Fibroblast of mammary gland (primary cell): ENCODE measurements around the gene SPATS2.
A peak's percentile ranks its signal among the peaks of the same experiment; 100 is the strongest.

ENCODE experiments used
- DNase-seq: peaks from one replicate; pipeline ENCODE4 v3.0.0-alpha.2; 2010; ENCODE audit warnings: low read depth
- H3K4me3 ChIP-seq: 2 replicates; pipeline ENCODE4 v1.5.1; 2011; ENCODE audit warnings: low read depth, mild to moderate bottlenecking, low read length, moderate library complexity; ENCODE audit not compliant: control insufficient read depth
- TF ChIP-seq, protein P1 (sequence below): conservative IDR thresholded peaks from 2 replicates; pipeline ENCODE4 v1.5.1; 2011; ENCODE audit warnings: low read depth, low read length, inconsistent platforms; ENCODE audit not compliant: control insufficient read depth, insufficient read depth

The SPATS2 gene

DNA sequence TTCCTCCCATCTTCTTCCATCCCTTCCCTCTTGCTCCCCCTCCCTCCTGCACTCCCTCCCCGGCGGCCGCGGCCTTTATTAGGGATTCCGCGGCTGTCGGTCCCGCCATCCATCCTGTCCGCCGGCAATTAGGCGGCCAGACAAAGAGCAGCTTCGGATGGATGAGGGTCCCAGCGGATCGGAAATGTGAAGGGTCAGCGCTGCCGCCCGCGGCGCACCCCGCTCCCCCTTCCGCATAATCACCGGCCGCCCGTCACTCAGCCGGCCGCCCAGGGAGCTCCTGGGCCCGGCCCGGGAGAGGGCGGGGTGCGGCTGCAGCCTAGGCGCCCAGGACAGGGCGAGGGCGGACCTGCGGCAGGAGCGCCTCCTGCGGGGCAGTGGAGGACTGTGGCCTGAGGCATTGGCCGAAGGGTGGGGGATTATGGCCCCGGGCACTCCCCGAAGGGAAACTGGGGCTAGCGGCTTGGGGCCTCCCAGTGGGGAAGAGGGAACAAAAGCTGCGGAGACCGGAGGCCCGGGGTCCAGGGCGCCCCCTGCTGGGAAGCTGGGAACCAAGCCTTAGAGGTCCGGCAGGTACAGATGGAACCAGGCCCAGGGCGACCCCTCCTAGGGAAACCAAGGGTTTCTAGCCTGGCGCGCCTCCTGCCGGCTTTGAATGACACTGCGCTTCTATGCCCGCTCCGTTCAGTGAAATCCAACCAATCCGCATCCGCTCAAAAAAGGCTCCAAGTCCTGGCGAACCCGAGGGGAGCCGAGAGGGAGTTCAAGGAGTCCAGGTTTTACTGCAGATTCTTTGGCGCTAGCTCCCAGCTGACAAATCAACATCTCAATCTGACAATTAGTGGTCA, 25.0 kb upstream of the SPATS2 start:
- H3K4me3 ChIP-seq: peak overlapping the region; percentile 41
- DNase-seq: peak; percentile 76
- TF ChIP-seq, protein P1, sequence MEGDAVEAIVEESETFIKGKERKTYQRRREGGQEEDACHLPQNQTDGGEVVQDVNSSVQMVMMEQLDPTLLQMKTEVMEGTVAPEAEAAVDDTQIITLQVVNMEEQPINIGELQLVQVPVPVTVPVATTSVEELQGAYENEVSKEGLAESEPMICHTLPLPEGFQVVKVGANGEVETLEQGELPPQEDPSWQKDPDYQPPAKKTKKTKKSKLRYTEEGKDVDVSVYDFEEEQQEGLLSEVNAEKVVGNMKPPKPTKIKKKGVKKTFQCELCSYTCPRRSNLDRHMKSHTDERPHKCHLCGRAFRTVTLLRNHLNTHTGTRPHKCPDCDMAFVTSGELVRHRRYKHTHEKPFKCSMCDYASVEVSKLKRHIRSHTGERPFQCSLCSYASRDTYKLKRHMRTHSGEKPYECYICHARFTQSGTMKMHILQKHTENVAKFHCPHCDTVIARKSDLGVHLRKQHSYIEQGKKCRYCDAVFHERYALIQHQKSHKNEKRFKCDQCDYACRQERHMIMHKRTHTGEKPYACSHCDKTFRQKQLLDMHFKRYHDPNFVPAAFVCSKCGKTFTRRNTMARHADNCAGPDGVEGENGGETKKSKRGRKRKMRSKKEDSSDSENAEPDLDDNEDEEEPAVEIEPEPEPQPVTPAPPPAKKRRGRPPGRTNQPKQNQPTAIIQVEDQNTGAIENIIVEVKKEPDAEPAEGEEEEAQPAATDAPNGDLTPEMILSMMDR: peak; percentile 64

DNA sequence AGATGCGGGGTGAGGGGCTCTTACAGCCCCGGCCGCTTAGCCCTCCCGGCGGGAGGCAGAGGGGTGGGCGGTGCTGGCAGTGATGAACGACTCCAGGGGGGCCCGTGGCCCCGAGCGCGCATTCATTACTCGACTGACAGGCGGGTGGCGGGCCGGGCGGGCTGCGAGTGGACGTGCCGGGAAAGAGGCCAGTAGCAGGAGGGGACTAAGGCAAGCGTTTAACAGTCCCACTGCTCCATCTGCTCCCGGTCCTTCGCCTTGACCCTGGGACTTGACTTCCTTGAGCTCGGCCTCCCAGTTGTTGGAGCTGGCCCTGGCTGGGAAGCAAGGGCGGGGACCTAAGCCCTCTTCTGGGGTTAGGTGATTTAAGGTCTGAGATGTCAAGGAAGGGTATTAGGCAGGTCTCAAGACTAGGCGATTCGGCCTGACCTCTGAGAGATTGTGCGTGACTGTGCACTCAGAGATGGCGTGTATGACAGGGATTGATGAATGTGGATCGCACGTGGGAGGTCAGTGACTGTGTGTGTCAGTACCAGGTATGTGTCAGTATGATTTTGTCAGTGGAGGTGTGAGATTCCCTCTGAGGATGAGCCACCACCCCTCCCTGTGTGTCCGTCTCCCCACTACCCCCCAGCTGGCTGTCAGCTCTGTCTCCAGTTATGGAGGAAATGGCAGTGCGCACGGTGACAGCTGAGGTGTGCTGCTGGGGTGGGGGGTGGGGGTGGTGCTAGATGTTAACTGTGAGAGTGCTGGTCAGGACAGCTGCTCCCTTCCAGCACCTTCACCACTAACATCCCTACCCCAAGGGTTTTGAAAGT, 24.1 kb upstream of the SPATS2 start:
- TF ChIP-seq, protein P1: no peak
- no peak for DNase-seq
- peak overlapping the region; percentile 41 for H3K4me3 ChIP-seq

DNA sequence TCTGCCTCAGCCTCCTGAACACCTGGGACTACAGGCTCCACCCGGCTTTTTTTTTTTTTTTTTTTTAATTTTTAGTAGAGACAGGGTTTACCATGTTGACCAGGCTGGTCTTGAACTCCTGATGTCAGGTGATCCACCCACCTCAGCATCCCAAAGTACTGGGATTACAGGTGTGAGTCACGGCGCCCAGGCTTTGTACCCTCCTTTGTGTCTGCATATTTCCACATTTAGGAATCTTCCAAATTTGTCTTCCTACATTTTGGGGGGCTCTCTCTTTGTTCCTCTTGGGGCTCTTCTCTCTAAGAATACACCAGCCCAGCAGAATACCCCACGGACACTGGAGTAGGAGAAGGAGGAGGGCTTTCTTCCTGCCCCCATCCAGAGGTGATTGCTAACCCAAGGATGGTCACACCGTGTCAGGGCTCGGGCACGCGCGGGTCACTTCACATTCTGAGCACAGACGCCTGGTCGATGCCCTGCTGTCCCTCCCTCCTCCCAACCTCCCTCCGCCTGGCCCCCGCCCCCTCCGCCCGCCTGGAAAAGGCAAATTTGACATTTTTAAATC, 22.7 kb upstream of the SPATS2 start:
- H3K4me3 ChIP-seq: no peak overlapping the region
- DNase-seq: no peak
- TF ChIP-seq, protein P1: no peak

DNA sequence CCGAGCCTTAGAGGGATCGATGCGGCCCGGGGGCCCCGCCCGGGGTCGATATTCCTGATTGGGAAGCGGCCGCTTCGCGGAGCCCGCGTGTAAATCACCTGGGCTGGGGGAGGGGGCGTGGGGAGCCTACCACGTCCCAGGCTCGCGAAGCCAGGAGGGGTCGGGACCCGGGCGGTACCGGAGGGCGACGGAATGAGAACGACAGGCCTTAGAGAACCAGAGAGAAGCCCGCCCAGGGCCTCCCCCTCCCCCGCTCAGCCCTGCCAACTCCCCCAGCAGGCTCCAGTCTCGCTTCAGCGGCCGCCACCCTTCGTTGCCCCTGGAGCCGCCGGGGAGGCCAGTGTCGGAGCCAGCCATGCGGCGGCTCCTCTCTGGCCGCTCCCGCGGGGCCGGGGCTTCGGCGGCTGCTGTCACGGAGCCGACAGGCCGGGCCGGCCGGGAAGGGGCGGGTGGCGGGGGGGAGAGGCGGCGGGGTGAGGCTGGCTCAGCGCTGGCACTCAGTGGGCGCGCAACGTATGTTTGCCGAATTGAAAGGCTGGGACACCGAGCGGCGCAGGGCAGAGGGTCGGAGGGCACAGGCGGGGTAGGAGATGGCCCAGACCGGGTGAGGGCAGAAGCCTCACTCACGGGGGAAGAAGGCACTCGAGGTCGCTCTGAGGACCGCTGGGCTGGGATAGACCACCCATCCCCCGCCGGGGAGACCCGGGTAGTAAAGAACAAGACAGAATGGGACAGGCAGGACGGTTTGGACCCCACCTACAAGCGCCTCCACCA, 22.0 kb upstream of the SPATS2 start:
- H3K4me3 ChIP-seq: peak overlapping the region; percentile 26
- TF ChIP-seq, protein P1: no peak
- no peak for DNase-seq

DNA sequence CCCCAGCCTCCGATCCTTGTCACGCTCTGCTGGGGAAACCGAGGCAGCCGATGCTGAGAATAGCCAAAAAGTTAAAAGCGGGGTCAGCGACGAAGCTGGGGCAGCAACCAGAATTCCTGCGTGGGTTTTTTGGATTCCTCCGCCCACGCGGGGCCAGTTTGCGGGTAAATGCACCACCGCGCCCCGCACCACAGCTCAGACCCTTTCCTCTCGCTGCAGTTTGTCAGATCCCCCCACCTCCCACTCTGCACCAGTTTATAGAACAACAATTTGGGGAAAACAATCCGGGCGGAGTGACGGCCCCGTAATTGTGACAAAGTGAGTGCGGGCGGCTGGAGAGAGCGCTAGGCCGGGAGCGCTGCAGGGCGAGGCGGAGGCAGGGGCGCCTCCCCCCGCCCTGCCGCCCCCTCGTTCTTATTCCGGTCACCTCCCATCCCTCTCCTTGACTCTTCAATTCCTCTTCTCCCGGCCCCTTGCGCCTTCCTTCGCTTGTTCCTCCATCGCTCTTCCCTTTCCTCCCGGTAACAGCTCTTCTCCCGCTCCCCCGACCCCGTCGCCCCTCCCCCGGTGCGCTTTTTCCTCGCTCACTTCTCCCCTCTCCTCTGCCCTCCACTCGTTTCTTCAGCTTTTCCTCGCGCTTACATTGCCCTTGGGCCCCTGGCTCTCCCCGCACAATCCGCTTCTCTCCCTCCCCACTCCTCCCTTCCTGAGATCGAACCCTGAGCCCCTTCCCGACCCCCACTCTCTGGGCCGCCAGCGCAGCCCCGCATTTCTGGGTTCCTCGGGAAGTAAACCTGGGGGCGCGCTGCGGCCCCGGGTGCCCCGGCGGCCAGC, 21.2 kb upstream of the SPATS2 start:
- TF ChIP-seq, protein P1: no peak
- no peak for DNase-seq
- peak overlapping the region; percentile 26 for H3K4me3 ChIP-seq
